Pancreas (tissue), 10 donors: ENCODE measurements around the gene LRP8. TPM values are rescaled to one million over a fixed set of nuclear protein-coding genes. Genes with fewer than 3 reads are reported as not detected.

ENCODE experiments used
- ATAC-seq, 4 donors: fragments of 200-7000 bp; cut with Tn5 transposase; one replicate each; pipeline versions ENCODE4 v1.8.0 to v1.9.1; 2020; ENCODE audit warnings: mild to moderate bottlenecking in 4 of 4, moderate library complexity in 4 of 4
- DNase-seq, 6 donors: peaks; one replicate each; pipeline ENCODE4 v3.0.0-alpha.2; 2020
- FAIRE-seq: peaks from 2 replicates; lab custom pipeline; 2012; peaks lifted over from hg19 to GRCh38; lab: Jason Lieb, UNC
- H3K27ac ChIP-seq, 4 donors: fragments of 200-600 bp; sonication (generic); 1 replicate in 3 of 4; 2 replicates in 1 of 4; pipeline versions ENCODE4 v1.5.0 to v1.8.0; 2020
- H3K27me3 ChIP-seq, 4 donors: fragments of 200-600 bp; one replicate each; pipeline ENCODE4 v1.8.0; 2021
- H3K36me3 ChIP-seq, 3 donors: fragments of 200-600 bp; sonication (generic) in 1 of 3; one replicate each; pipeline versions ENCODE4 v1.5.0 to v1.8.0; 2020 to 2021
- H3K4me1 ChIP-seq, 3 donors: fragments of 200-600 bp; one replicate each; pipeline ENCODE4 v1.8.0; 2021
- H3K4me3 ChIP-seq, 4 donors: fragments of 200-600 bp; sonication (generic) in 2 of 4; one replicate each; pipeline versions ENCODE4 v1.5.0 to v1.8.0; 2020 to 2021
- H3K9me3 ChIP-seq, 4 donors: fragments of 200-600 bp; one replicate each; pipeline ENCODE4 v1.8.0; 2021
- WGBS, 2 donors: extraction: QIAGEN DNeasy Blood & Tissue Kit; methylation state at CpG; one replicate each; pipeline ENCODE4 v1.1.7; 2013; 5-methylcytosine and 5-hydroxymethylcytosine counted together
- intact Hi-C, 3 donors: fragments of 100-400 bp; cut with DNase I; formaldehyde crosslinking; loops; one replicate each; pipeline versions ENCODE4 v1.11.1 to v1.14.2; 2022
- polyA plus RNA-seq, 2 donors: library from polyadenylated mRNA; stranded (reverse); fragments of 200-250 nt; gene quantifications; one replicate each; pipeline ENCODE4 v1.2.3, GENCODE V29; 2013
- total RNA-seq, 6 donors: library from RNA; stranded (reverse); fragmentation: NEBNext Ultra II Directional in 4 of 6; extraction: Animal tissue kit (Norgen Biotek cat#: 25700) in 4 of 6; gene quantifications; one replicate each; pipeline versions ENCODE4 v1.2.1 to v1.2.4, GENCODE V29; 2021 to 2023
- TF ChIP-seq, protein P1 (sequence below), 4 donors: fragments of 200-600 bp; sonication (generic) in 3 of 4; IDR thresholded peaks; one replicate each; pipeline versions ENCODE4 v1.5.0 to v1.8.0; 2021; ENCODE audit warnings: antibody characterized with exemption in 4 of 4
- donor health status: healthy with polysubstance abuse.
- donor health status: DM: no; HTN: no; CAD: no; lungs with moderate emphysema.
- donor health status: DM: no; HTN: no; CAD: no.
- donor health status: control.
- donor health status: control.
- donor health status: Bipolar disorder and iron deficiency.
- donor health status: DM: yes; HTN: yes; CAD: no.
- donor health status: DM: no; HTN: no; CAD: no.
- donor health status: DM: no; HTN: no; CAD: no.
- donor health status: DM: yes; HTN: yes; CAD: no.

Gene LRP8
- total and polyA plus RNA-seq, 8 donors: 0.08 to 2.3 (median 0.59) TPM

- no peak for ATAC-seq
- intact Hi-C loops: no loop called here
- FAIRE-seq: no peak
- DNase-seq: no peak
- Histone ChIP-seq H3K4me3 (no peak overlapping the region), H3K36me3 (no peaks in the 10 kb centered on the region), H3K4me1 (peaks cover 0 to 4% (median 3%) of the 10 kb centered on the region in 3 donors), H3K27ac (no peak overlapping the region), H3K27me3 (no peaks in the 10 kb centered on the region), H3K9me3 (no peaks in the 10 kb centered on the region)
- TF ChIP-seq, protein P1, sequence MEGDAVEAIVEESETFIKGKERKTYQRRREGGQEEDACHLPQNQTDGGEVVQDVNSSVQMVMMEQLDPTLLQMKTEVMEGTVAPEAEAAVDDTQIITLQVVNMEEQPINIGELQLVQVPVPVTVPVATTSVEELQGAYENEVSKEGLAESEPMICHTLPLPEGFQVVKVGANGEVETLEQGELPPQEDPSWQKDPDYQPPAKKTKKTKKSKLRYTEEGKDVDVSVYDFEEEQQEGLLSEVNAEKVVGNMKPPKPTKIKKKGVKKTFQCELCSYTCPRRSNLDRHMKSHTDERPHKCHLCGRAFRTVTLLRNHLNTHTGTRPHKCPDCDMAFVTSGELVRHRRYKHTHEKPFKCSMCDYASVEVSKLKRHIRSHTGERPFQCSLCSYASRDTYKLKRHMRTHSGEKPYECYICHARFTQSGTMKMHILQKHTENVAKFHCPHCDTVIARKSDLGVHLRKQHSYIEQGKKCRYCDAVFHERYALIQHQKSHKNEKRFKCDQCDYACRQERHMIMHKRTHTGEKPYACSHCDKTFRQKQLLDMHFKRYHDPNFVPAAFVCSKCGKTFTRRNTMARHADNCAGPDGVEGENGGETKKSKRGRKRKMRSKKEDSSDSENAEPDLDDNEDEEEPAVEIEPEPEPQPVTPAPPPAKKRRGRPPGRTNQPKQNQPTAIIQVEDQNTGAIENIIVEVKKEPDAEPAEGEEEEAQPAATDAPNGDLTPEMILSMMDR (IDR thresholded peaks at IDR 0.05): no peak
- 92 to 93% methylated on average over 3 of the region's 3 CpGs for WGBS, 2 donors
Observed at GRCh38 chr1:53262000-53262399, 65.9 kb downstream of the LRP8 start.

- WGBS, 2 donors: 77 to 82% methylated on average over 4 of the region's 4 CpGs
- H3K4me1 ChIP-seq: peaks cover 0 to 7% (median 3%) of the 10 kb centered on the region in 3 donors
- no peak overlapping the region for H3K27ac ChIP-seq
- no peaks in the 10 kb centered on the region for H3K36me3 ChIP-seq
- no peak overlapping the region for H3K4me3 ChIP-seq
- no peaks in the 10 kb centered on the region for H3K9me3 ChIP-seq
- ATAC-seq: no peak
- no peak for FAIRE-seq
- no peak for DNase-seq
- intact Hi-C loops: no loop called here
- TF ChIP-seq, protein P1 (IDR thresholded peaks at IDR 0.05): no peak
- no peaks in the 10 kb centered on the region for H3K27me3 ChIP-seq
Observed at GRCh38 chr1:53260631-53261247, 67.1 kb downstream of the LRP8 start.

- Histone ChIP-seq H3K36me3 (no peaks in the 10 kb centered on the region), H3K4me1 (peaks cover 0 to 7% (median 3%) of the 10 kb centered on the region in 3 donors), H3K4me3 (no peak overlapping the region), H3K27me3 (no peaks in the 10 kb centered on the region), H3K27ac (no peak overlapping the region), H3K9me3 (no peaks in the 10 kb centered on the region)
- 87 to 90% methylated on average over 2 of the region's 2 CpGs for WGBS, 2 donors
- no peak for ATAC-seq
- TF ChIP-seq, protein P1 (IDR thresholded peaks at IDR 0.05): no peak
- FAIRE-seq: no peak
- intact Hi-C loops: no loop called here
- DNase-seq: no peak
Observed at GRCh38 chr1:53259932-53260331, 67.9 kb downstream of the LRP8 start.

GRCh38 chr1:53258216-53258615, 69.7 kb downstream of the LRP8 start:
- TF ChIP-seq, protein P1 (IDR thresholded peaks at IDR 0.05): no peak
- DNase-seq (no peak), FAIRE-seq (no peak), ATAC-seq (peak; percentile 12 to 39 (median 37))
- no peaks in the 10 kb centered on the region for H3K36me3 ChIP-seq
- H3K4me1 ChIP-seq: peaks cover 0 to 7% (median 3%) of the 10 kb centered on the region in 3 donors
- intact Hi-C loops: no loop called here
- H3K27me3 ChIP-seq: no peaks in the 10 kb centered on the region
- 50 to 55% methylated on average over 1 of the region's 1 CpG for whole genome bisulfite sequencing, 2 donors
- H3K9me3 ChIP-seq: no peaks in the 10 kb centered on the region
- H3K27ac ChIP-seq: no peak overlapping the region
- no peak overlapping the region for H3K4me3 ChIP-seq

GRCh38 chr1:53257454-53258081, 70.3 kb downstream of the LRP8 start:
- TF ChIP-seq, protein P1 (IDR thresholded peaks at IDR 0.05): no peak
- Histone ChIP-seq H3K36me3 (no peaks in the 10 kb centered on the region), H3K4me3 (no peak overlapping the region), H3K9me3 (no peaks in the 10 kb centered on the region), H3K27me3 (no peaks in the 10 kb centered on the region), H3K27ac (no peak overlapping the region), H3K4me1 (peaks cover 0 to 7% (median 3%) of the 10 kb centered on the region in 3 donors)
- FAIRE-seq: no peak
- no peak for DNase-seq
- peak in 3 of 4 donors; percentile 63 to 80 (median 63) for ATAC-seq
- intact Hi-C loops: no loop called here
- 26 to 39% methylated on average over 5 of the region's 5 CpGs for WGBS, 2 donors
